ENCODE data around the gene RAB33A.

Gene RAB33A

DNA sequence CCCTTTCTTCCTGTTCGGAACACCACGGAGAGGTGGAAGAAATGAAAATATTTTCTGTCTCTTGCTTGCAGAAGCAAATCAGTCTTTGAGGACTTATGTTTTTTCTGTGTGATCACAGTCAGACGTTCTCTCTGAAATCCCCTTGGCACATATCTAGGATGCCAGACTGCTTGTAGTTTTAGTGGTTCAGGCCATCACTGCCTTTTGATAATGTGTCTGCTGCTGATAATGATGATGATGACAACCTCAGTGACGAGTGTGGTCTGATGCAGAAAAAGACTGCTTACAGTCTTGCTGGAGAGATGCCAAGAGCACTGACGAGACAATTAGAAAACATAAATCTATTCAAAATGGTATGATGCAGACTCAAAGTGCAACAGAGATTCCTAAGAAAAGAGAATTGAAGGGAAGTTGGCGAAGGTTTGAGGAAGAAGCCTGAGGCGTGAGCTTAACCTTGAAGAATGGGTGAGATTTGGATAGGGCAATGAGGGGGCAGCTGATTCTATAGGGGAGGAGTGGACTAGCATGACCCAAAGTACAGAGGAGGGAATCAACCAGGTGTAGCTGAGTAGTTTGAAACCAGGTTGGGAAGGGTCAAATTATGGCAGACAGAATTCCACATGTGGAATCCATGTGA lies 7.9 kb downstream of the RAB33A start:
- DNase-seq (ENCODE audit: low spot score) (no peak), ATAC-seq (ENCODE audit: low read depth) (no peak)
- Histone ChIP-seq H3K9me3 (ENCODE audit: severe bottlenecking) (no peaks in the 10 kb centered on the region), H3K27me3 (ENCODE audit: insufficient read depth, poor library complexity, severe bottlenecking) (no peaks in the 10 kb centered on the region), H3K4me3 (ENCODE audit: severe bottlenecking) (no peak overlapping the region), H3K4me1 (ENCODE audit: insufficient read depth, poor library complexity, severe bottlenecking) (no peaks in the 10 kb centered on the region), H3K36me3 (ENCODE audit: low read depth) (no peaks in the 10 kb centered on the region), H3K27ac (ENCODE audit: poor library complexity, severe bottlenecking) (no peak overlapping the region)
- TF ChIP-seq, protein P1, sequence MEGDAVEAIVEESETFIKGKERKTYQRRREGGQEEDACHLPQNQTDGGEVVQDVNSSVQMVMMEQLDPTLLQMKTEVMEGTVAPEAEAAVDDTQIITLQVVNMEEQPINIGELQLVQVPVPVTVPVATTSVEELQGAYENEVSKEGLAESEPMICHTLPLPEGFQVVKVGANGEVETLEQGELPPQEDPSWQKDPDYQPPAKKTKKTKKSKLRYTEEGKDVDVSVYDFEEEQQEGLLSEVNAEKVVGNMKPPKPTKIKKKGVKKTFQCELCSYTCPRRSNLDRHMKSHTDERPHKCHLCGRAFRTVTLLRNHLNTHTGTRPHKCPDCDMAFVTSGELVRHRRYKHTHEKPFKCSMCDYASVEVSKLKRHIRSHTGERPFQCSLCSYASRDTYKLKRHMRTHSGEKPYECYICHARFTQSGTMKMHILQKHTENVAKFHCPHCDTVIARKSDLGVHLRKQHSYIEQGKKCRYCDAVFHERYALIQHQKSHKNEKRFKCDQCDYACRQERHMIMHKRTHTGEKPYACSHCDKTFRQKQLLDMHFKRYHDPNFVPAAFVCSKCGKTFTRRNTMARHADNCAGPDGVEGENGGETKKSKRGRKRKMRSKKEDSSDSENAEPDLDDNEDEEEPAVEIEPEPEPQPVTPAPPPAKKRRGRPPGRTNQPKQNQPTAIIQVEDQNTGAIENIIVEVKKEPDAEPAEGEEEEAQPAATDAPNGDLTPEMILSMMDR (IDR thresholded peaks at IDR 0.05; ENCODE audit: poor library complexity, severe bottlenecking) = no peak

- no peak overlapping the region for H3K4me3 ChIP-seq (ENCODE audit: severe bottlenecking)
- no peaks in the 10 kb centered on the region for H3K9me3 ChIP-seq (ENCODE audit: severe bottlenecking)
- DNase-seq (ENCODE audit: low spot score) = no peak
- H3K27me3 ChIP-seq (ENCODE audit: insufficient read depth, poor library complexity, severe bottlenecking) = no peaks in the 10 kb centered on the region
- TF ChIP-seq, protein P1 (IDR thresholded peaks at IDR 0.05; ENCODE audit: poor library complexity, severe bottlenecking) = no peak
- H3K4me1 ChIP-seq (ENCODE audit: insufficient read depth, poor library complexity, severe bottlenecking) = no peaks in the 10 kb centered on the region
- no peak for ATAC-seq (ENCODE audit: low read depth)
- H3K27ac ChIP-seq (ENCODE audit: poor library complexity, severe bottlenecking) = no peak overlapping the region
- H3K36me3 ChIP-seq (ENCODE audit: low read depth) = no peaks in the 10 kb centered on the region
These were observed 12.4 kb downstream of the RAB33A start for GRCh38 chrX:130184168-130184567.

DNA sequence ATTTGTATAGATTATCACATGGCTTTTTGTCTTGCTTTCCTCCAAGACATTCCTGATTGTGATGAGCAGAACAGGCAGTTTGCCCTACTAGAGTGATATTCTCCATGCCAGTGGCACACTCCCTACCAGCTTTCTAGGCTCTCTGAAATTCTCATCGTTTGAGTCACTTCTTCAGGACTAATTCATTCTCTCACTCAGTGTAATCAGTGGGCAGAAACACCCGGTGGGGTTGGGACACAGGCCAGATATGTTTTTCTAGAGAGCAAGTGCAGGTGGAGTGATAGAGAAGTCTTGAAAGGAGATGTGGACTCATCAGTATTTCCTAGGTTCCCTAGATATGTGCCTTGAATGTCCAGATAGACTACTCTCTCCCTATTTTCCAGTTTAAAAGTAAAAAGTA lies 13.1 kb downstream of the RAB33A start:
- no peaks in the 10 kb centered on the region for H3K36me3 ChIP-seq (ENCODE audit: low read depth)
- no peaks in the 10 kb centered on the region for H3K27me3 ChIP-seq (ENCODE audit: insufficient read depth, poor library complexity, severe bottlenecking)
- H3K27ac ChIP-seq (ENCODE audit: poor library complexity, severe bottlenecking) = no peak overlapping the region
- DNase-seq (ENCODE audit: low spot score) (no peak), ATAC-seq (ENCODE audit: low read depth) (no peak)
- no peaks in the 10 kb centered on the region for H3K9me3 ChIP-seq (ENCODE audit: severe bottlenecking)
- H3K4me3 ChIP-seq (ENCODE audit: severe bottlenecking) = no peak overlapping the region
- TF ChIP-seq, protein P1 (IDR thresholded peaks at IDR 0.05; ENCODE audit: poor library complexity, severe bottlenecking) = no peak
- H3K4me1 ChIP-seq (ENCODE audit: insufficient read depth, poor library complexity, severe bottlenecking) = no peaks in the 10 kb centered on the region

DNA sequence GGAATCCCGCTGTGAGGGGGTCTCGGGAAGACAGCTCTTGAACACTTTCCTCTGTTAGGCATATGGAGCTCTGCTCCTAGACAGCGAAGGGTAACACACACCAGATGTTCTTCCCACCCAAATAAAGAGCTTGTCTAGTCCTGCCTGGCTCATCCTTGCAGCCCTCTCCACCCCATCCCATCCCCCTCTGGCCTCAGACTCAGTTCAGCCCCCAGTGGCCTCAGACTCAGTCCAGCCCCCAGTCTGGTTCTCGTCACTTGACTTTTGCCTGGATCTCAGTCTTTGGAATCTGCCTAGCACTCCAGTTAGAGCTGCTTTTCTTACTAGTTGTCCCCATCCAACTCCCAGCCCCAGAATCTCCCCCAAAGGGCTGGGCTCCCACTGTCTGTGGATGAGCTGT lies 14.9 kb downstream of the RAB33A start:
- Histone ChIP-seq H3K4me1 (ENCODE audit: insufficient read depth, poor library complexity, severe bottlenecking) (no peaks in the 10 kb centered on the region), H3K9me3 (ENCODE audit: severe bottlenecking) (no peaks in the 10 kb centered on the region), H3K36me3 (ENCODE audit: low read depth) (no peaks in the 10 kb centered on the region), H3K27ac (ENCODE audit: poor library complexity, severe bottlenecking) (no peak overlapping the region), H3K27me3 (ENCODE audit: insufficient read depth, poor library complexity, severe bottlenecking) (no peaks in the 10 kb centered on the region), H3K4me3 (ENCODE audit: severe bottlenecking) (no peak overlapping the region)
- ATAC-seq (ENCODE audit: low read depth) = no peak
- TF ChIP-seq, protein P1 (IDR thresholded peaks at IDR 0.05; ENCODE audit: poor library complexity, severe bottlenecking) = no peak
- DNase-seq (ENCODE audit: low spot score) = no peak

DNA sequence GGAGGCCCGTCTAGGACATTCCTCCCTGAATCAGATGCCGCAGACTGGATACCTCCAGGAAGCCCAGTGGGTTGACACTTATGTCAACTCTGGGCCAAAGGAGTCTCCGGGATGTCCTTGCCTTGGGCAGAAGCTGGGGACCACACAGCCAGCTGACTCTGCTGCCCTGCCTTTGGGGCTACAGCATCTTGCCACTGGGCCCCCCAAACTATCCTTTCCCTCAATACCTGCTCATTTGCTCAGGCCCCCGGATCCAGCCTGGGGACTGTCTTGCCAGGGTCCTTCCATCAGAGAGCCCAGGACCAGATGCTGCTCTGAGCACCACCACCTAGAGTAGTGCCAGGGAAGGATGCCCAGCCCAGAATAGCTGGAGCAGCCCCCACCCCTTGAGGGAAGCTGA lies 19.0 kb downstream of the RAB33A start:
- Histone ChIP-seq H3K4me3 (ENCODE audit: severe bottlenecking) (no peak overlapping the region), H3K27me3 (ENCODE audit: insufficient read depth, poor library complexity, severe bottlenecking) (no peaks in the 10 kb centered on the region), H3K27ac (ENCODE audit: poor library complexity, severe bottlenecking) (no peak overlapping the region), H3K36me3 (ENCODE audit: low read depth) (no peaks in the 10 kb centered on the region), H3K9me3 (ENCODE audit: severe bottlenecking) (no peaks in the 10 kb centered on the region), H3K4me1 (ENCODE audit: insufficient read depth, poor library complexity, severe bottlenecking) (no peaks in the 10 kb centered on the region)
- ATAC-seq (ENCODE audit: low read depth) (no peak), DNase-seq (ENCODE audit: low spot score) (no peak)
- TF ChIP-seq, protein P1 (IDR thresholded peaks at IDR 0.05; ENCODE audit: poor library complexity, severe bottlenecking) = no peak
